ENCODE data around the gene HAND2.

DNA sequence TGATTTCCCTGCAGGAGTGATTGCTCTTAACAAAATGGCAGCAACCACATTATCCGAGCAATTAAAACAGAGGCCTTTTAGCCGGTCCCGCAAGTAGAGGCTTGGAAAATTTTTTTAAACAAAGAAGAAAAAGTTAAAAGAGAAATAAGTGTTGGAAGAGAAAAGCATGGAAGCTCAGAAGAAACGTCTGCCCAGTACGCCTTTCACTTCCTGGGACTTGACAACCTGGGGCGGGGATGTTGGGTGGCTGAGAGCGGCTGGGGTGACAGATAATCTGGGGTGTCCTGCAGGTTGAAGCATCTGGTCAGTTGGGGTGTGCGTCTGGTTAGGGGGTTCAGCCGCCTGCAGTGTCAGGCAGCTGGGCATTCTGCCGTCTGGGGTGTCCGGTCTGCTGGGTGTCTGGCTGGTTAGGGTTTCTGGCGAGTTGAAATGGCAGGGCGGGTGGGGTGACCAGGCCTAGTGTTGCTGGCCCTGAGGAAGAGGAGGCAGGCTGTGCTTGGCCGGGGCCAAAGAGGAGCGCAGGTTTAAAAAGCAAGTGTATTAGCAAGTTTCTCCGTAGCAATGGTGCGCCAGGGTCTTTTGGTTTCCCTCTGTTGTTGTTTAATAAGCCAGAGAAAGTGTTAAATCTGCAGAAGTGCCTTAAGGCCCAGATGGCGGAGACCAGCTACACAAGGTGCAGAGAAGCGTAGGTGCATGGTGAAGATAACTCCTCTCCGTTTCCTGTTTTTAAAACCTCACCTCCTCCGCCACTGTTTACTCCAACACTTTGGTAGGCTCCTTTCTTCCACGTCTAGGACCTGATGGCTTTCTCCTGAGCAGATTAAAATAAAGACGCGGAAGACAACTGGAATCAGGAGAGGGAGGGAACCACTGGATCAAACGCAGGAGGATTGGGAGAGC lies 5.6 kb downstream of the HAND2 start:
- TF ChIP-seq, protein P1, sequence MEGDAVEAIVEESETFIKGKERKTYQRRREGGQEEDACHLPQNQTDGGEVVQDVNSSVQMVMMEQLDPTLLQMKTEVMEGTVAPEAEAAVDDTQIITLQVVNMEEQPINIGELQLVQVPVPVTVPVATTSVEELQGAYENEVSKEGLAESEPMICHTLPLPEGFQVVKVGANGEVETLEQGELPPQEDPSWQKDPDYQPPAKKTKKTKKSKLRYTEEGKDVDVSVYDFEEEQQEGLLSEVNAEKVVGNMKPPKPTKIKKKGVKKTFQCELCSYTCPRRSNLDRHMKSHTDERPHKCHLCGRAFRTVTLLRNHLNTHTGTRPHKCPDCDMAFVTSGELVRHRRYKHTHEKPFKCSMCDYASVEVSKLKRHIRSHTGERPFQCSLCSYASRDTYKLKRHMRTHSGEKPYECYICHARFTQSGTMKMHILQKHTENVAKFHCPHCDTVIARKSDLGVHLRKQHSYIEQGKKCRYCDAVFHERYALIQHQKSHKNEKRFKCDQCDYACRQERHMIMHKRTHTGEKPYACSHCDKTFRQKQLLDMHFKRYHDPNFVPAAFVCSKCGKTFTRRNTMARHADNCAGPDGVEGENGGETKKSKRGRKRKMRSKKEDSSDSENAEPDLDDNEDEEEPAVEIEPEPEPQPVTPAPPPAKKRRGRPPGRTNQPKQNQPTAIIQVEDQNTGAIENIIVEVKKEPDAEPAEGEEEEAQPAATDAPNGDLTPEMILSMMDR (IDR thresholded peaks at IDR 0.05; ENCODE audit: low read depth, low read length) = no peak
- no peak for TF ChIP-seq POLR2A (IDR thresholded peaks at IDR 0.05; ENCODE audit: extremely low read depth, insufficient read length)
- no peak for TF ChIP-seq MYC (IDR thresholded peaks at IDR 0.05; ENCODE audit: low read depth, low read length)

Data from NB4 (cell line).